ES-I3 (cell line): ENCODE results near the gene BAG3.

Experiments used
- H3K36me3 ChIP-seq: 2 replicates; pipeline ENCODE4 v1.6.1; 2013; ENCODE audit warnings: mild to moderate bottlenecking, low read length, control low read depth, moderate library complexity; ENCODE audit not compliant: insufficient read depth
- H3K4me1 ChIP-seq: 2 replicates; pipeline ENCODE4 v1.6.1; 2013; ENCODE audit warnings: mild to moderate bottlenecking, control low read depth, low read length; ENCODE audit not compliant: insufficient read depth
- H3K9ac ChIP-seq: 2 replicates; pipeline ENCODE4 v1.6.1; 2013; ENCODE audit warnings: low read depth, mild to moderate bottlenecking, low read length, moderate library complexity
- H3K9me3 ChIP-seq: 2 replicates; pipeline ENCODE4 v1.6.1; 2013; ENCODE audit warnings: mild to moderate bottlenecking, low read length, moderate library complexity; ENCODE audit not compliant: control insufficient read depth, insufficient read depth

The BAG3 gene

DNA sequence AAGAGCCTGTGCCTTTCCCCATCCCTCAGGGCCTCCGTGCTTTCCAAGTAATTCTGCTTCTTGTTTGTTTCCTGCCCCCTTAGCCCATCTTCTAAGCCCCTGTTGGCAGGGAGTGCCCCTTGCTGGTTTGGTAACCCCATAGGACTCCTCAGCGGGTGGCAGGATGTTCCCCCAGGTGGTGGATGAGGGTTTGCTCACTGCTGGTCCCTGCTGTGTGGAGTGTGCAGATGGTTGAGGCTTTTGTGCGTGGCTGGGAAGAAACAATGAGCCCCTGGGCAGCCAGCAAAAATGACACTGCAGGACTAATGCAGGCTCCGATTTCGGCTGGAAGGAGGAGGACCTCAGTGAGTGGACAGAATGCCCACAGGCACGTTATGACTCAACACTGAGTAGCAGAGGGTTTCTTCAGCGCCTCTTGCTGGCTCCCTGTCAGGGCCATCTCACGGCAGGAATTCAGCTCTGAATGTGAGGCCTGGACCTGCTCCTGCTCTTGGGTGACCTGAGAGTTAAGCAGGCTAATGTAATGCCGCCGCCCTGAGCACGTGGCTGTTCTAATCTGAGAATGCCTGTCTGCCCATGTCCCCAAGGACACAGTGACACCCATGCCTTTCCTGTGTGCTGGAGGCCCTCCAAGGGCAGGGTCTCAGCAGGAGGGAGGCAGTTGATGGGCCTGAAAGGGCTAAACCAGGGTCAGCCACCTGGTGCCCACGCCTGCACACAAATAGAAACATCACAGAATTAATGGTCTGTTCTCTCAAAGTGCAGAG lies 16.6 kb downstream of the BAG3 start:
- no peaks in the 10 kb centered on the region for H3K9me3 ChIP-seq
- no peak overlapping the region for H3K9ac ChIP-seq
- peaks cover 17% of the 10 kb centered on the region; the same call in 1 of the 2 replicates for H3K4me1 ChIP-seq
- no peaks in the 10 kb centered on the region; the same call in none of the 2 replicates for H3K36me3 ChIP-seq

DNA sequence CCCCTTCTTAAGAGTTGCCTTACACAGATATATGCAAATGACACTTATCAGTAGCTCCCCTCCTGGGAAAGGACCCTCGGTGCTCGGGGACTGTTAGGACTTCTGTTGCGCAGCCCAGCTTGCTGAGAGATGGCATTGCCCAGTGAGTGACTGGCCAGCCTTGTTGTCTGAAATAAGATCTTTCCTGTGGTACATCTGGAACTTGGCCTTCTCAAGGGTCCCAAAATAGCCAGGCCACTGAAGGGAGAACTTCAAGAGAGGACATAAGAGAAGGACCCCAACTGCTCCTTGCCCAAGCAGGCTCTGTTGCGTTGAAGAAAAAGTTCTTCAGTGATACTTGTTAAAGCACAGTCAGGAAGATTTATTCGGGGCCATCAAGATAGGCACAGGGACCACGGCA lies 17.3 kb downstream of the BAG3 start:
- Histone ChIP-seq H3K36me3 (peaks cover 4% of the 10 kb centered on the region), H3K9me3 (no peaks in the 10 kb centered on the region), H3K4me1 (peaks cover 17% of the 10 kb centered on the region; the same call in 1 of the 2 replicates), H3K9ac (no peak overlapping the region)

- Histone ChIP-seq H3K36me3 (peaks cover 4% of the 10 kb centered on the region), H3K9me3 (no peaks in the 10 kb centered on the region), H3K9ac (no peak overlapping the region), H3K4me1 (peaks cover 17% of the 10 kb centered on the region; the same call in 1 of the 2 replicates)
These were observed 18.2 kb downstream of the BAG3 start for GRCh38 chr10:119669331-119669730.

GRCh38 chr10:119669975-119670640 lies 18.9 kb downstream of the BAG3 start:
- no peak overlapping the region for H3K9ac ChIP-seq
- H3K36me3 ChIP-seq: peaks cover 4% of the 10 kb centered on the region
- H3K9me3 ChIP-seq: no peaks in the 10 kb centered on the region
- H3K4me1 ChIP-seq: peaks cover 18% of the 10 kb centered on the region; the same call in 1 of the 2 replicates

DNA sequence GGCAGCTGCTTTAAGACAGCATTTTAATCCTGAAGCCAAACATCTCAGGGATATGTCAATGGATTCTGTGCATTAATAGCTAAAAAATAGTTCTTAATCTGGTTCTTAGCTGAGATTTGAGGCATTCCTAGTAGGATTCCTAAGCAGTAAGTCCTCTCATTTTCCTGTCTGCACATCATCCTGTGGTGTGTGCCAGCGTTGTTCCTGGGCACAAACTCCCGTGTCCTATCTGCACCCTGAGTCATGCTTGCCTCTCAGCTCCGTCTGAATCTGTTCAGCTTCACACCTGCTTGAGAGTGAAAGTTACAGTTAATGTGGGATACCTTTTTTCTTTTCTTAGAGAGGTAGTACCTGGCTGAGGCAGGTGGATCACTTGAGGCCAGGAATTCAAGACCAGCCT lies 19.5 kb downstream of the BAG3 start:
- Histone ChIP-seq H3K9ac (no peak overlapping the region), H3K36me3 (peaks cover 4% of the 10 kb centered on the region), H3K9me3 (no peaks in the 10 kb centered on the region), H3K4me1 (peaks cover 21% of the 10 kb centered on the region; the same call in 1 of the 2 replicates)

GRCh38 chr10:119671381-119671780 lies 20.2 kb downstream of the BAG3 start:
- Histone ChIP-seq H3K4me1 (peaks cover 21% of the 10 kb centered on the region; the same call in 1 of the 2 replicates), H3K36me3 (peaks cover 4% of the 10 kb centered on the region), H3K9me3 (no peaks in the 10 kb centered on the region), H3K9ac (no peak overlapping the region)

DNA sequence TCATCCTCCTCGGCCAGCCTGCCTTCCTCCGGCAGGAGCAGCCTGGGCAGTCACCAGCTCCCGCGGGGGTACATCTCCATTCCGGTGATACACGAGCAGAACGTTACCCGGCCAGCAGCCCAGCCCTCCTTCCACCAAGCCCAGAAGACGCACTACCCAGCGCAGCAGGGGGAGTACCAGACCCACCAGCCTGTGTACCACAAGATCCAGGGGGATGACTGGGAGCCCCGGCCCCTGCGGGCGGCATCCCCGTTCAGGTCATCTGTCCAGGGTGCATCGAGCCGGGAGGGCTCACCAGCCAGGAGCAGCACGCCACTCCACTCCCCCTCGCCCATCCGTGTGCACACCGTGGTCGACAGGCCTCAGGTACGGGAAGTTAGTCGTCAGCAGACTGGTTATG lies 21.1 kb downstream of the BAG3 start:
- Histone ChIP-seq H3K4me1 (peaks cover 20% of the 10 kb centered on the region; the same call in 1 of the 2 replicates), H3K9ac (no peak overlapping the region), H3K9me3 (no peaks in the 10 kb centered on the region), H3K36me3 (peaks cover 4% of the 10 kb centered on the region)

DNA sequence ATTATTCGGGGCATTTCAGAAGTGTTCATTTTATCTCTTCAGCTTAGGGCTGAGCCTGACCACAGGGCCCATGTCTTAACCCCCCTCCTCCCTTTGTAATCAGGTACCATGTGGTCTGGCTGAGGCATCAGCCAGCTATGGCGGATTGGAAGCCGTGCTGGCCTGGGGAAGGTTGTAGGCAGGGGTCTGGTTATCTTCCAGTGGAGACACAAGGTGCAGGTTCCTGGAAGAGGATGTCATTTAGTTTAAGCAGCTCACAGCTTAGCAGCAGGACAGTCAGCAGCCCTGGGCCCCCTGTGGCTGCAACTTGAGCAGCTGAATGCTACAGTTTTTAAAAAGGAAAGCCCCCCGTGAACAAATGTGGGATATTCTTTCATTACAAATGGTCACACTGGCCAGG lies 22.1 kb downstream of the BAG3 start:
- Histone ChIP-seq H3K9ac (no peak overlapping the region), H3K9me3 (no peaks in the 10 kb centered on the region), H3K4me1 (peaks cover 10% of the 10 kb centered on the region; the same call in 1 of the 2 replicates), H3K36me3 (peaks cover 4% of the 10 kb centered on the region)

DNA sequence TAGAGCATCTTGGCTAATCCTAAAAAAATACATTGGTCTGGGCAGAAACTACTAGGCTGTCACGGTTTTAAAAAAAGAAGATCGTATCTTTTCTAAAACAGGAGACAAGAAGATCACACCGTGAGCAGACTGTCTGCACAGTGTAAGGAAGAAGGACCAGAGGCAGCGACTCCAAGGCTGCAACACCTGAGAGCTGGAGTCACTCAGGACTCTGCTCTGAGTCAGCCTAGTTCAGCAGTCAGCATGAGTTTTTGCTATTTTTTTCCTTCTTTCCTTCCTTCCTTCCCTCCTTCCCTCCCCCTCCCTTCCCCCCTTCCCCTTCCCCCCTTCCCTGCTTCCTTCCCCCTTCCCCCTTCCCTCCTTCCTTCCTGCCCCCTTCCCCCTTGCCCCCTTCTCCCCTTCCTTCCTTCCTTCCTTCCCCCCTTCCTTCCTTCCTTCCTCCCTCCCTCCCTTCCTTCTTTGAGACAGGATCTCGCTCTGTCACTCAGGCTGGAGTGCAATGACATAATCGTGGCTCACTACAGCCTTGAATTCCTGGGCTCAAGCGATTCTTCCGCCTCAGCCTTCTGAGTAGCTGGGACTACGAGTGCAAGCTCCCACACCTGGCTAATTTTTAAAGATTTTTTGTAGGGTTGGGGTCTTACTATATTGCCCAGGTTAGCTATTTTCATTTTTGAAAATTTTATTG lies 24.4 kb downstream of the BAG3 start:
- peaks cover 4% of the 10 kb centered on the region for H3K36me3 ChIP-seq
- no peak overlapping the region for H3K9ac ChIP-seq
- H3K9me3 ChIP-seq: no peaks in the 10 kb centered on the region
- peaks cover 4% of the 10 kb centered on the region; the same call in 1 of the 2 replicates for H3K4me1 ChIP-seq

DNA sequence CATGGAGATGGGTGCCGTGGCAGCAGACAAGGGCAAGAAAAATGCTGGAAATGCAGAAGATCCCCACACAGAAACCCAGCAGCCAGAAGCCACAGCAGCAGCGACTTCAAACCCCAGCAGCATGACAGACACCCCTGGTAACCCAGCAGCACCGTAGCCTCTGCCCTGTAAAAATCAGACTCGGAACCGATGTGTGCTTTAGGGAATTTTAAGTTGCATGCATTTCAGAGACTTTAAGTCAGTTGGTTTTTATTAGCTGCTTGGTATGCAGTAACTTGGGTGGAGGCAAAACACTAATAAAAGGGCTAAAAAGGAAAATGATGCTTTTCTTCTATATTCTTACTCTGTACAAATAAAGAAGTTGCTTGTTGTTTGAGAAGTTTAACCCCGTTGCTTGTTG lies 25.9 kb downstream of the BAG3 start:
- Histone ChIP-seq H3K36me3 (peaks cover 4% of the 10 kb centered on the region), H3K4me1 (peaks cover 4% of the 10 kb centered on the region; the same call in 1 of the 2 replicates), H3K9ac (no peak overlapping the region), H3K9me3 (peaks cover 3% of the 10 kb centered on the region; the same call in 1 of the 2 replicates)

DNA sequence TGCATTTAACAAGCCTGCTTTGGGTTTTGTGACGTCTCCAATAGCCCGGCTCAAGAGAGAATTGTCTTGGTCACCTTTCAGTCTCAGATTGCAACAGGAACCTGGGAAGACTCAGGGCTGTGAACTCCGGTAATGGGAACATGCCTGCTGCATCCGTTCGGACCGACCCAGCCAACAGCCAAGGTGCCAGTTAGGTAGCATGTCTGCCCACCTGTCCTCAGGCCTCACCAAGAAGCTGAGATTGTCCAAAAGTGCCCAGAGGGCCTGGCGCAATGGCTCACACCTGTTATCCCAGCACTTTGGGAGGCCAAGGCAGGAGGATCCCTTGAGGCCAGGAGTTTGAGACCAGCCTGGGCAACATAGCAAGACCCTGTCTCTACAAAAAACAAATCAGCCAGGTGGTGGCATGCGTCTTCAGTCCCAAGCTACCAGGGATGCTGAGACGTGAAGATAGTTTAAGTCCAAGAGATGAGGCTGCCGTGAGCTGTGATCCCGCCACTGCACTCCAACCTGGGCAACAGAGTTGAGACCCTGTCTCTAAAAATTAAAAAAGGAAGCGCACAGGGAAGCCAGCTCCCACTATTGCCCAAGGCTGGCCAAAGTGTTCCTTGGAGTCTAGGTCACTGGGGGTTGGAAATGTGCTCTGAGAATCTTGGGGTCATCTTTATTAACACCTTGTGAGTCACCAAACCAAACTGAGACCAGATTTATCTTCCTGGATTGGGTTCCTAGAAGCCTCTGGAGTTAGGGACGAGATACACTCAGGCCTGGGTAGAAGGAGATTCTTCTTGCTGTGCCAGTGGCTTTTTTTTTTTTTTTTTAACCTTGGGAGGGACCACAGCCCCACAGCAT lies 26.9 kb downstream of the BAG3 start:
- H3K9ac ChIP-seq: no peak overlapping the region
- peaks cover 3% of the 10 kb centered on the region; the same call in 1 of the 2 replicates for H3K9me3 ChIP-seq
- H3K36me3 ChIP-seq: peaks cover under 1% of the 10 kb centered on the region; the same call in 1 of the 2 replicates
- H3K4me1 ChIP-seq: peaks cover 4% of the 10 kb centered on the region; the same call in 1 of the 2 replicates

DNA sequence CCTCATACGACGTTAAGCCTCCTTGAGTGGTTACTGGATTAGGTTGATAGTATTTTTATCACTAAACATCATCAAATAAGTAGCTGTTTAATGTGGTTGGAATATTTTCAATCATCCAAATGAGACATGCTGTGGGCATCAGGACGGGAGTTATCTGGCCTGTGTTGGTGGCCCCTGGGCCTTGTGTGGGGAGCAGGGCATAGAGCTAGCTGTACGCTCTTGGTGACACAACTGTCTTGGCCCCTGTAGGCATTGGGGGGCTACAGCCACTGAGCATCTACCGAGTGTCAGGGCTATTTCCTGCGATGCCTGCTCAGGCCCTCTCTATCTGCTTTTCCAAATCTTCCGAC lies 28.3 kb downstream of the BAG3 start:
- no peaks in the 10 kb centered on the region for H3K36me3 ChIP-seq
- H3K4me1 ChIP-seq: peaks cover 4% of the 10 kb centered on the region; the same call in 1 of the 2 replicates
- no peak overlapping the region for H3K9ac ChIP-seq
- H3K9me3 ChIP-seq: peaks cover 3% of the 10 kb centered on the region; the same call in 1 of the 2 replicates

GRCh38 chr10:119680050-119680449 lies 28.9 kb downstream of the BAG3 start:
- Histone ChIP-seq H3K36me3 (no peaks in the 10 kb centered on the region), H3K9me3 (peaks cover 3% of the 10 kb centered on the region; the same call in 1 of the 2 replicates), H3K9ac (no peak overlapping the region), H3K4me1 (peaks cover 4% of the 10 kb centered on the region; the same call in 1 of the 2 replicates)
